ENCODE measurements around the gene PAQR7.

- no peak for TF ChIP-seq CTCF (IDR thresholded peaks at IDR 0.05)
- peak; percentile 29; the same call in 1 of the 2 replicates for TF ChIP-seq MAX (CRISPR knock-in tag; IDR thresholded peaks at IDR 0.05)
- TF ChIP-seq ATF2 (CRISPR knock-in tag; IDR thresholded peaks at IDR 0.05; ENCODE audit: borderline replicate concordance, low read depth): no peak
- no peak for TF ChIP-seq CBFB (CRISPR knock-in tag; IDR thresholded peaks at IDR 0.05; ENCODE audit: low read depth)
- TF ChIP-seq MXD4 (CRISPR knock-in tag; IDR thresholded peaks at IDR 0.05; ENCODE audit: borderline replicate concordance): no peak
- no peak for TF ChIP-seq ZBTB21 (CRISPR knock-in tag; IDR thresholded peaks at IDR 0.05; ENCODE audit: borderline replicate concordance)
Observed at GRCh38 chr1:25906644-25907300, 31.3 kb upstream of the PAQR7 start.

All from WTC11 (cell line).